Measurements from ENCODE around the gene VPS72.
A peak's percentile ranks its signal among the peaks of the same experiment; 100 is the strongest.
"Not testable (repeated sequence)": the region's sequence is repeated elsewhere in the genome, so short reads cannot be mapped to it uniquely, and the experiment has no call there.

VPS72 gene

DNA sequence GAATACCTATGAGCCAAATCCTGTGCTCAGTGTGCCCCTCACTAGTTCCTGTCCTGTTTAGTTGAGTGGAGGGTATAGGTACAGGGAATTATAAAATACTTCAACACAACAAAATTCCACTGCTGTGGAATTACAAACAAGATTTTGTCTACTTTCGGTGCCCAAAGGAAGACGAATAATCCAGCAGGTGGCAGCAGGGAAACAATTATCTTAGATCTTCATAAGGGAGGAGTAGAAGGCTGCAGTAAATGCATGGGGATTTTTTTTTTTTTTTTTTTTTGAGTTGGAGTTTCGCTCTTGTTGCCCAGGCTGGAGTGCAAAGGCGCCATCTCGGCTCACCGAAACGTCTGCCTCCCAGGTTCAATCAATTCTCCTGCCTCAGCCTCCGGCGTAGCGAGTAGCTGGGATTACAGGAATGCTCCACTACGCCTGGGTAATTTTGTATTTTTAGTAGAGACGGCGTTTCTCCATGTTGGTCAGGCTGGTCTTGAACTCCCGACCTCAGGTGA lies 6.3 kb upstream of the VPS72 start:
- no peak overlapping the region for H3K27ac Mint-ChIP-seq
- H3K4me1 Mint-ChIP-seq (ENCODE audit: low read depth) = peaks cover 38% of the 10 kb centered on the region
- H3K36me3 Mint-ChIP-seq (ENCODE audit: low read depth) = peaks cover 23% of the 10 kb centered on the region
- H3K27me3 Mint-ChIP-seq = no peaks in the 10 kb centered on the region
- no peaks in the 10 kb centered on the region for H3K9me3 Mint-ChIP-seq
- no peak overlapping the region for H3K4me3 Mint-ChIP-seq

DNA sequence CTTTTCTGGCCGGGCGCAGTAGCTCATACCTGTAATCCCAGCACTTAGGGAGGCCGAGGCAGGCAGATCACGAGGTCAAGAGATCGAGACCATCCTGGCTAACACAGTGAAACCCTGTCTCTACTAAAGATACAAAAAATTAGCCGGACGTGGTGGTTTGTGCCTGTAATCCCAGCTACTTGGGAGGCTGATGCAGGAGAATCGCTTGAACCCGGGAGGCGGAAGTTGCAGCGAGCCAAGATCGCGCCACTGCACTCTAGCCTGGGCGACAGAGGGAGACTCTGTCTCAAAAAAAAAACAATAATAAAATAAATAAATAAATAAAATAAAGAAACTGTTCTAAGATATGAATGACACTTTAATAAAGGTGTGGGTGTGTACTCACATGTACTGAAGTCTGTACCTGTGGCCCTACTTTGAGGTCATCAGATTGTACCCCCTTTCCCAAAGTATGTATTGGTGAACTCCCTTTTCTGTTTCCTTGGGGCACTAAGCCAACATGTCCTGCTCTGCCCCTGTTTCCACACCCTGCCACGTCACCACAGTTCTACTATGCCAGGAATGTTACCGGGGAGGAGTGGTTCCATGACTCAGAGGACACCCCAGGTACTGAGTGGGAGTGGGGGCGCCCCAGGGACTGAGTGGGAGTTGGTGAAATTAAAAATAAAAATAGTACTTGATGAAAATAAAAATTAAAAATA lies 5.0 kb upstream of the VPS72 start:
- H3K4me3 Mint-ChIP-seq, H3K27ac Mint-ChIP-seq, H3K9me3 Mint-ChIP-seq, H3K27me3 Mint-ChIP-seq: not testable (repeated sequence)
- peaks cover 18% of the 10 kb centered on the region for H3K36me3 Mint-ChIP-seq (ENCODE audit: low read depth)
- H3K4me1 Mint-ChIP-seq (ENCODE audit: low read depth) = peaks cover 38% of the 10 kb centered on the region

DNA sequence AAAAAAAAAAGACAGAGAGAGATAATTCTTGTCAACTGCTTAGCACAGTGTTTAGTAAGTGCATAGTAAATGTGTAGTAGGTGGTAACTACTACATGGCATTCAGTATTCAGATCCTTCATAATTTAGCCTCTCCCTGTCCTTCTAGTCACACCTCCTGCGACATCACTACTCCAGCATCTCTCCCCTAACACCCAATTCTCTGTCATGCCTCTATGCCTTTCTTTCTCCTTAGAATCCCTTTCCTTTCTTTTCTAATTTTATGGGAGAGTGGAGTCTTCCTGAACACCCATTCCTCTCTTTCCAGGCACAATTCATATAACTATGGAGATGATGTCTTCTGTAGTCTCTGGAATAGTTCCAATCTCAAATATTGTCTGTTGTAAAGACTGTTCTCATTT lies 3.9 kb upstream of the VPS72 start:
- H3K4me3 Mint-ChIP-seq = no peak overlapping the region
- H3K27ac Mint-ChIP-seq = no peak overlapping the region
- no peaks in the 10 kb centered on the region for H3K9me3 Mint-ChIP-seq

DNA sequence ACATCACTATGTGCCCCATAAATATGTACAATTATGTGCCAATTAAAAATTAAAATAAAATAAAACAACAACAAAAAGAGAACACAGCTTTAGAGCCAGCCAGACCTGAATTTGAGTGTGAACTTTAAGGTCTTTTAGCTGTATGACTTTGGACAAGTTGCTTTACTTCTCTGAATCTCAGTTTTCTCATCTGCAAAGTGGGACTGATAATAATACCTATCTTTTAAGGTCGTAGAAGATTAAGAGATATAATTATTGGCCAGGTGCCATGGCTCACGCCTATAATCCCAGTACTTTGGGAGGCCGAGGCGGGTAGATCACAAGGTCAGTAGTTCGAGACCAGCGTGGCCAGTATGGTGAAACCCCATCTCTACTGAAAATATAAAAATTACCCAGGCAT lies 3.3 kb upstream of the VPS72 start:
- no peaks in the 10 kb centered on the region for H3K9me3 Mint-ChIP-seq
- no peaks in the 10 kb centered on the region for H3K27me3 Mint-ChIP-seq
- peaks cover 37% of the 10 kb centered on the region for H3K4me1 Mint-ChIP-seq (ENCODE audit: low read depth)
- peaks cover 3% of the 10 kb centered on the region for H3K36me3 Mint-ChIP-seq (ENCODE audit: low read depth)
- H3K27ac Mint-ChIP-seq = no peak overlapping the region
- H3K4me3 Mint-ChIP-seq = no peak overlapping the region

More for the DNA sequence above, 3.9 kb upstream of the VPS72 start:
- Mint-ChIP-seq H3K36me3 (ENCODE audit: low read depth) (peaks cover 6% of the 10 kb centered on the region), H3K27me3 (no peaks in the 10 kb centered on the region), H3K4me1 (ENCODE audit: low read depth) (peaks cover 34% of the 10 kb centered on the region)

DNA sequence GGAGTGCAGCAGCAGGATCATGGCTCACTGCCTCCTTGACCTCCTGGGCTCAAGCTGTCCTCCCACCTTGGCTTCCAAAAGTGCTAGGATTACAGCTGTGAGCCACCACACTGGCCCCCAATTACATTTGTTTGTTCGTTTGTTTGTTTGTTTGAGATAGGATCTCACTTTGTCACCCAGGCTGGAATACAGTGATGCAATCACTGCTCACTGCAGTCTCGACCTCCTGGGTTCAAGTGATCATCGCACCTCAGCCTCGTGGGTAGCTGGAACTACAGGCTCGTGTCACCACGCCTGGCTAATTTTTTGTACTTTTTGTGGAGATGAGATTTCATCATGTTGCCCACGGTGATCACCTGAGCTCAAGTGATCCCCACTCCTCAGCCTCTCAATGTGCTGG lies 2.0 kb upstream of the VPS72 start:
- peaks cover 3% of the 10 kb centered on the region for H3K36me3 Mint-ChIP-seq (ENCODE audit: low read depth)
- H3K4me1 Mint-ChIP-seq (ENCODE audit: low read depth) = peaks cover 34% of the 10 kb centered on the region
- H3K9me3 Mint-ChIP-seq = no peaks in the 10 kb centered on the region
- no peaks in the 10 kb centered on the region for H3K27me3 Mint-ChIP-seq
- H3K27ac Mint-ChIP-seq = no peak overlapping the region
- H3K4me3 Mint-ChIP-seq = no peak overlapping the region

DNA sequence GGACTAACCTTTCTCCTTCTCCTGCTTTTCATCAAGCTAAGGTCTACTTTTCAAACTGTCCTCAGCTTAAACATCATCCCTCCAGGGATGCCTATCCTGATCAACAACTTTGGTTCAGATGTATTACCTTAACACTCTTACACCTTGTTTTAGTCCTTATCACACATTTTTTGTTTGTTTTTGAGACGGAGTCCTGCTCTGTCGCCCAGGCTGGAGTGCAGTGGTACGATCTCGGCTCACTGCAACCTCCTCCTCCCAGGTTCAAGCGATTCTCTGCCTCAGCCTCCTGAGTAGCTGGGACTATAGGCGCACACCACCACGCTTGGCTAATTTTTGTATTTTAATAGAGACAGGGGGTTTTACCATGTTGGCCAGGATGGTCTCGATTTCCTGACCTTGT lies 1.3 kb downstream of the VPS72 start:
- Mint-ChIP-seq H3K27ac (peak overlapping the region; percentile 98), H3K4me1 (ENCODE audit: low read depth) (peaks cover 30% of the 10 kb centered on the region), H3K4me3 (peak overlapping the region; percentile 98), H3K36me3 (ENCODE audit: low read depth) (peaks cover 24% of the 10 kb centered on the region)
- not testable (repeated sequence) for H3K27me3 Mint-ChIP-seq, H3K9me3 Mint-ChIP-seq

DNA sequence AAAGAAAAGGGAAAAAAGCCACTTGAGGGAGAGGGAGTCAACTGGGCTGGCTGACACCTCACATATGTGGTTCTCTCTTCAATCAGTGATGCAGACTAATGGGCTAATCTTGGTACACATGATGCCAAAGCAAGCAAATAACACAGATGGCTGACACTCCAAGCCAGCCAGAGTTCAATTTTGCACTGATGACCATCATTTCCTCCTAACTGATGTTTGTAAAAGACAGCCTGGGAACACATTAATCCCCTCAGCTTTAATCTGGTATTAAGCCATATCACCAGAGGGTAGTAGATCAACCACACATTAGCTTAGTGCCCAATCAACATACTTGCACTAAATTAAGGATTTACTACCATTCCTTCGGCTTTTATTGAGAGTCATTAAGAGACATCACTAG lies 2.8 kb downstream of the VPS72 start:
- H3K4me1 Mint-ChIP-seq (ENCODE audit: low read depth) = peaks cover 30% of the 10 kb centered on the region
- H3K27ac Mint-ChIP-seq = no peak overlapping the region

DNA sequence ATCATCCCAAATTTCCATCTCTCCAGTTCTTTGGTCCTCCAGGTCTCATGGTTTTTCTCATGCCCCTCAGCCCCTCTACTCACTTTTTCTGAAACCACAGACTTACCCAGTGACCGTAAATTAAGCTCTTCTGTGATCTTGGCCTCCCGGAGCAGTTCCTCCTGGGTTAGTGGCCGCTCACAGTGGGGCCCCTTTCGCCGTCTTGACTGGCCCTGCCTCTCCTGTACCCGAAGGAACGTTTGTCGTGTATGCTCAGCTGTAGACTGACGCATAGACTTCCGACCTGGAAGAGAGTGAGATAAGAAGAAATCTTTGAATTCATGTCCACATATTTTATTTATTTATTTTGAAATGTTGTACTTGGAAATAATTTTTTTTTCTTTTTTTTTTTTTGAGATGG lies 5.8 kb downstream of the VPS72 start:
- H3K4me3 Mint-ChIP-seq = no peak overlapping the region
- H3K27ac Mint-ChIP-seq = no peak overlapping the region
- H3K27me3 Mint-ChIP-seq = no peaks in the 10 kb centered on the region
- peaks cover 52% of the 10 kb centered on the region for H3K36me3 Mint-ChIP-seq (ENCODE audit: low read depth)
- H3K4me1 Mint-ChIP-seq (ENCODE audit: low read depth) = peaks cover 16% of the 10 kb centered on the region
- H3K9me3 Mint-ChIP-seq = no peaks in the 10 kb centered on the region

More for the DNA sequence above, 2.8 kb downstream of the VPS72 start:
- peaks cover 36% of the 10 kb centered on the region for H3K36me3 Mint-ChIP-seq (ENCODE audit: low read depth)
- H3K27me3 Mint-ChIP-seq = no peaks in the 10 kb centered on the region
- no peak overlapping the region for H3K4me3 Mint-ChIP-seq
- no peaks in the 10 kb centered on the region for H3K9me3 Mint-ChIP-seq

DNA sequence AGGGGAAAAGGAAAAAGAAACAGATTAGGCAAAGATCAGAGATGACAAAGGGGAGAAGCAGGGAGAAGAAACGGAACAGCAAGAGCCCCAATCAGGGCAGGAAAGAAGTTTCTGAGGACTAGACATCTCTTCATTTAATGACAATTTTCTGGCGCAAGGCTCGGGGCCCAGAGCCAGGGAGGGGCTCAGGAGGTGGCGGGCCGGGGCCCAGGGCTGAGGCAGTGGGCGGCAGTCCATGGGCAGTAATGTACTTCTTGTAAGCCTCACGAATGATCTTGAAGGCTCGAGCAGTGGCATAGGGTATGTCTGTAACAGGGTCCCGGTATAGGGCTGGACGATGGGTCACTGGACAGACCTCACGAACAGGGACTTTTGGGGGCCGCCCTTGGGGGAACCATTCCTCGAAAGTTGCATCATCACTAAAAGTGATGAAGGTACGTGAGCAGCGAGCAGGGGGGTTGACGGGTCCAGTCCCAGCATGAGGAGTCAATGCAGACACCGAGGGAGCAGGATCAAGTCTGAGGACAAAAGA lies 13.4 kb downstream of the VPS72 start:
- no peaks in the 10 kb centered on the region for H3K9me3 Mint-ChIP-seq
- no peak overlapping the region for H3K4me3 Mint-ChIP-seq
- no peaks in the 10 kb centered on the region for H3K27me3 Mint-ChIP-seq
- no peak overlapping the region for H3K27ac Mint-ChIP-seq
- peaks cover 60% of the 10 kb centered on the region for H3K36me3 Mint-ChIP-seq (ENCODE audit: low read depth)
- no peaks in the 10 kb centered on the region for H3K4me1 Mint-ChIP-seq (ENCODE audit: low read depth)

DNA sequence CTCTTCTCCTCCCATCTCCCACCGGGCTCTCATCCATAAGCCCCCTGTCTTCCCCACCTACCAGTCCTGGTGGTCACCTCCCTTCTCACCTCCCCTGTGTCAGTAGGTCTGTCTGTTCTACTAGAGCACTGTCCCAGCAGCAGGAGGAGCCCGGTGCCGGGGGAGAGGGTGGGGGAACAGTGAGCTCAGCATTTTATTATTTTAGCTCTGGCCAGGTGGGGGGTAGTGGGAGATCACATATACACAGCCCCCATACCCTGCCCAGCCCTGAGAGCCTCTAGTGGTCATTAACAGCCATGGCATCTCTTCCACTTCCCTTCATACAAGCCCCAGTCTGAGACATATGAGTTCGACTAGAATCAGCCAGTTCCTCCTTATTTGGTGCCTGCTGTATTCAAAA lies 14.1 kb downstream of the VPS72 start, which contains the start of gene TMOD4:
TSS of gene TMOD4 (minus strand) at position 119 of the 400 bp plus-strand sequence. CDS start 1,106 bp downstream, outside the sequence.
- Mint-ChIP-seq H3K36me3 (ENCODE audit: low read depth) (peaks cover 56% of the 10 kb centered on the region), H3K9me3 (no peaks in the 10 kb centered on the region), H3K4me1 (ENCODE audit: low read depth) (no peaks in the 10 kb centered on the region), H3K27ac (peak within 1 kb of the TSS; percentile 67), H3K27me3 (no peaks in the 10 kb centered on the region), H3K4me3 (no peak within 1 kb of the TSS)

DNA sequence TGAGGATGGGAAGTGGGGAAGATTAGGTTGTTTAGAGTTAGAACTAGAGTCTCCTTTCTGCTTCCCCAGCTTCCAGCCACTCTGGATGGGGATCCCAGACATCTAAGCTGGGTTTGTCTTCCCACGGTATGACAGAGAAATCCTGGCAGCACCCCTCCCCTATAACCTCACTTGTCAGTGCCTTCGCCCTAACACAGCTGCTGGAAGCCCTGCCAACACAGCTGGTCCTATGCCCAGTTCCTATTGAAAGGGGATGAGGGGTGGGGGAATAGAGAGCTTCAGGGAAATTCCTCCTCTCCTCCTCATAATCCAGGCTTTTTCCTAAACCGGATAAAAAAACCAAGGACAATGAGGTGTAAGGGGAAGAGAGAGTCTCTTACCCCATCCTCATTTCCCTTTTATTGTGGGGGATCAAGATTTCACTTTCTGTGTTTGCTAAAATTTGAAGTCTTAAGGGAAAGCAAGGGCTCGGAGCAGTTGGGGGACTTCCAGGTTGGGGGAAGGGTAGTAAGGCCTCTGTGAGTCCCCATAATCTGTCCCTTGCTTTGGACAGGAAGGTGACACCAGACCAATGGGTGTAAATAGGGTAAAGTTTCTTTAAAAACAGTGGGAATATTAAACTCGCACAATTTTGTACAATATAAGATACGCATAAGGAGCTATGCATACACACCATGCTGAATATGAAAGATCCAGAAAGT lies 14.8 kb downstream of the VPS72 start:
- Mint-ChIP-seq H3K4me3 (no peak overlapping the region), H3K27me3 (no peaks in the 10 kb centered on the region), H3K9me3 (no peaks in the 10 kb centered on the region), H3K4me1 (ENCODE audit: low read depth) (no peaks in the 10 kb centered on the region), H3K27ac (no peak overlapping the region), H3K36me3 (ENCODE audit: low read depth) (peaks cover 52% of the 10 kb centered on the region)

DNA sequence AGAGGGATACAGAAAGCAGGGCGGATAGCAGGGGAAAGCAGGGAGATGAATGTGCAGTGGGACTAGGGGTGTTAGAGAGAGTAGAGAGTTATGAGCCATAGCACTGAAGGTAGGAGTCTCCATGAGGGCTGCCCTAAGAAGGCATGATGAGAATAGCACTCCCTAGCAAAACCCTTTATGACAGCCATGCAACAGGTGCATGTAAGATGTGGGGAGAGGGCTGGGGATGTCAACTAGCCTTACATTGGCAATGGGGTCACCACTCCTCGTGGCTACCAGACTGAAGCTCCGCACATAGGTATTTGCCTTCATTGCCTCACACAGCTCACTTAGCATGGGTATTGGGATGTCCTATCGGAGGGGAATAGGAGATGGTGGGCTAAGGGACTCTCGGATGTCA lies 18.8 kb downstream of the VPS72 start:
- H3K27me3 Mint-ChIP-seq = no peaks in the 10 kb centered on the region
- no peaks in the 10 kb centered on the region for H3K9me3 Mint-ChIP-seq
- H3K27ac Mint-ChIP-seq = peak overlapping the region; percentile 45
- H3K36me3 Mint-ChIP-seq (ENCODE audit: low read depth) = peaks cover 55% of the 10 kb centered on the region
- peaks cover 15% of the 10 kb centered on the region for H3K4me1 Mint-ChIP-seq (ENCODE audit: low read depth)
- no peak overlapping the region for H3K4me3 Mint-ChIP-seq

DNA sequence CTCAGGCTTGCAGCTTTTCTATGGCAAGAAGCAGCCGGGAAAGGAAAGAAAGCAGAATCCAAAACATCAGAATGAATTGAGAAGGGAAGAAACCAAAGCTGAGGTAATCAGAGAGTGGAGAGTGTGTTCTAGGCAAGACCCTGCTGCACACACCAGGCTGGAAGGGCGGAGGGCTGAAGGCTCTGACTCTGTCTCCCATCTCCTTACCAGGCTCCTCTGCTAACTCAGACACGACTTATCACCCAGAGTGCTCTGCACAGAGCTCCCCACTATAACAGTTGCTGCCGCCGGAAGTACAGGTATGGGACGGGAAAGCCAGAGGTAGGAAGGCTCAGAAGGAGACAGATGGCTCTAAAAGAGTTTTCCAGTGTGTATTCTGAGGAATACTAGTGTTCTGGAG lies 22.9 kb downstream of the VPS72 start:
- Mint-ChIP-seq H3K9me3 (no peaks in the 10 kb centered on the region), H3K27ac (peak overlapping the region; percentile 98), H3K36me3 (ENCODE audit: low read depth) (peaks cover 57% of the 10 kb centered on the region), H3K27me3 (no peaks in the 10 kb centered on the region), H3K4me1 (ENCODE audit: low read depth) (peaks cover 45% of the 10 kb centered on the region), H3K4me3 (peak overlapping the region; percentile 95)

DNA sequence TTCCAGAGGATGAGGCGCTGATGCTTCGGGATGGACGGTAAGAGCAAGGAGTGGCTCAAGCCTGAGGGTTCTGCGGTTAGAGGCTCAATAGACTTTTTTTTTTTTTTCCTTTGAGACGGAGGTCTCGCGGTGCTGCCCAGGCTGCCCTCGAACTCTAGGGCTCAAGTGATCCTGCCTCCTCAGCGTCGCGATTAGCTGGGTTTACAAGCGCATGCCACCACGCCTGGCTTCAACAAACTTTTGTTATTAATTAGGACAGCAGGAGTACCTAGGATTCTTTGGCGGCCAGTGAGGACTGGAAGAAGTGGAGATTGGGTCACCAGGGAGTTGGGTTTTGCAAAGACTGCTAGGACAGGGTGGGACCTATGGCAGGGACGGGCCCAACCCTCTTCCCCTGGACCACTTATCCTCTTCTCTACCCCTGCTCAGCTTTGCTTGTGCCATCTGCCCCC lies 23.5 kb downstream of the VPS72 start:
- peaks cover 59% of the 10 kb centered on the region for H3K36me3 Mint-ChIP-seq (ENCODE audit: low read depth)
- H3K9me3 Mint-ChIP-seq = no peaks in the 10 kb centered on the region
- peaks cover 51% of the 10 kb centered on the region for H3K4me1 Mint-ChIP-seq (ENCODE audit: low read depth)
- H3K27me3 Mint-ChIP-seq = no peaks in the 10 kb centered on the region
- peak overlapping the region; percentile 95 for H3K4me3 Mint-ChIP-seq
- peak overlapping the region; percentile 98 for H3K27ac Mint-ChIP-seq
